ENCODE measurements around the gene KLHDC9.

DNA sequence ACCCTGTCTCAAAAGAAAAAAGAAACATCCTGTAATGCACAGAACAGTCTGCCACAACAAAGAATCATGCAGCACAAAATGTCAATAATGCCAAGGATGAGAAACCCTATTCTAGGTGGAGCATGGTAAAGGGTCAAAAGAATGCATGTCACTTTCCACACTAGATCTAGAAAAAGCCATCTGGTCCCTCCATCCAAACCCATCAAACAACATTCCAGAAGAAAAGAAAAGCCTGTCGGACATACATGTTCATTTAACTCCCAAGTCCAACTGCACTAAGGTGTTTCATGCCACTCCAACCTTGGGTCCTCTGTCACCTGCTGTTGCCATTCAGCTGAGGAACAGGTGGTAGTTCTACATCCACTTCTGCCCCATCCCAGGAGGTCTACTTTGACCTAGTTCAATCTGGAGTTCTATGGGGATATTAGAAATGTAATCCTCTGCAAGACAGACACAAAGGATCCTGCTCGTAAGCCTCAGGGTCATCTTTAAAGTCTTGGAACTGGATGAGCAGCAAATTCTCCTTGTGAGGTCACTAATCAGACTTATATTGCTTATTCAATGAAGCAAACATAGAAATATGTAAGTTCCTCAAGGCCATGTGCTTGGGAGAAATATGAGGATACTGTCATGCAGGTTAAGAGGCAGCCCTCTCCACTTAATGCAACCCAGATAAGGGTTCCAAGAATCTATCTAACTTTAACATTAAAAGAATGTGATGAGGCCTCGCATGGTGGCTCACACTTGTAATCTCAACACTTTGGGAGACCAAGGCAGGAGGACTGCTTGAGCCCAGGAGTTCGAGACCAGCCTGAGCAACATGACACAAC lies 30.6 kb downstream of the KLHDC9 start:
- TF ChIP-seq, protein P1, sequence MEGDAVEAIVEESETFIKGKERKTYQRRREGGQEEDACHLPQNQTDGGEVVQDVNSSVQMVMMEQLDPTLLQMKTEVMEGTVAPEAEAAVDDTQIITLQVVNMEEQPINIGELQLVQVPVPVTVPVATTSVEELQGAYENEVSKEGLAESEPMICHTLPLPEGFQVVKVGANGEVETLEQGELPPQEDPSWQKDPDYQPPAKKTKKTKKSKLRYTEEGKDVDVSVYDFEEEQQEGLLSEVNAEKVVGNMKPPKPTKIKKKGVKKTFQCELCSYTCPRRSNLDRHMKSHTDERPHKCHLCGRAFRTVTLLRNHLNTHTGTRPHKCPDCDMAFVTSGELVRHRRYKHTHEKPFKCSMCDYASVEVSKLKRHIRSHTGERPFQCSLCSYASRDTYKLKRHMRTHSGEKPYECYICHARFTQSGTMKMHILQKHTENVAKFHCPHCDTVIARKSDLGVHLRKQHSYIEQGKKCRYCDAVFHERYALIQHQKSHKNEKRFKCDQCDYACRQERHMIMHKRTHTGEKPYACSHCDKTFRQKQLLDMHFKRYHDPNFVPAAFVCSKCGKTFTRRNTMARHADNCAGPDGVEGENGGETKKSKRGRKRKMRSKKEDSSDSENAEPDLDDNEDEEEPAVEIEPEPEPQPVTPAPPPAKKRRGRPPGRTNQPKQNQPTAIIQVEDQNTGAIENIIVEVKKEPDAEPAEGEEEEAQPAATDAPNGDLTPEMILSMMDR (IDR thresholded peaks at IDR 0.05) = no peak
- TF ChIP-seq POLR2A (IDR thresholded peaks at IDR 0.05) (no peak), EP300 (IDR thresholded peaks at IDR 0.05) (no peak)
